Retina (tissue), 1 donor: ENCODE measurements around the gene NUFIP1.
"Not testable (repeated sequence)": the region's sequence is repeated elsewhere in the genome, so short reads cannot be mapped to it uniquely, and the experiment has no call there.

Experiments used
- DNase-seq: peaks from one replicate; pipeline ENCODE4 v3.0.0-alpha.2; 2016

Gene NUFIP1

DNA sequence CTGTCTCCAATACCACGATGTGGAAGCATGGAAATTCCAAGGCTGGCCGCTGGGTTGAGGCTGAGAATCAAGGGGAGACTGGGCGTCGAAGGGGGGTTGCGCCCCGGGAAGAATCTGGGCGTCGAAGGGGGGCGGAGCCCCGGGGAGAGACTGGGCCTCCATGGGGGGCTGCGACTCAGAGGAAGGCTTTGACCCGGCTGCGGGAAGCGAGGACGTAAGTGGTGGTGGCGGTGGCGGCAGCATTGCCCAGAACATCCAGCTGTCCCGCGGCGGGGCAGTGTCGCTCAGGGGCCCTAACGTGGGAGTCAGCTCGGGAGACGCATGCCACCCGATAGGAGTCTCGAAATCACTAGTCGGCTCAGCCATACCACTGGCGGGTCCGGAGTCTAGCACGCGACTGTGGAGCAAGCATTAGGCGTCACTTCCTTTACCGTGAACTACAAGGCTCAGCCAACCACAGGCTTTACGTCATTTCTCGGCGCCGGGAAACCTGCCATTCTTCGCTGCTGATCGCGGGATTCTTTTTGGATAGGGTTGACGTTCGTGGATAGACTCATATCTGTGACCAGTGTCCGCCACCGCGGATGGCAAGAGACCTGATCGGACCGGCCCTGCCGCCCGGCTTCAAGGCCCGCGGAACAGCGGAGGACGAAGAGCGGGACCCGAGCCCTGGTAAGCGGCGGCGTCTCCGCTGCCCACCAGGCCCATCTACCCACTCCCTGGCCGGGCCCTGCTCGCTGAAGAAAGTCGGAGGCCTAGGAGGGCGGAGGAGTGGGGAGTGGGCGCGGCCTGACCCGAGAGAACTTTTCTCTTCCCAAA is at the start of gene NUFIP1, which contains the start of gene GPALPP1:
Gene NUFIP1 (minus strand): TSS at position 401 of the 819 bp plus-strand sequence. CDS start 35 bp downstream, at position 366.
Gene GPALPP1 (plus strand): TSS at position 468 of the 819 bp plus-strand sequence. CDS start 117 bp downstream, at position 585.
- peak; percentile 96 for DNase-seq

DNA sequence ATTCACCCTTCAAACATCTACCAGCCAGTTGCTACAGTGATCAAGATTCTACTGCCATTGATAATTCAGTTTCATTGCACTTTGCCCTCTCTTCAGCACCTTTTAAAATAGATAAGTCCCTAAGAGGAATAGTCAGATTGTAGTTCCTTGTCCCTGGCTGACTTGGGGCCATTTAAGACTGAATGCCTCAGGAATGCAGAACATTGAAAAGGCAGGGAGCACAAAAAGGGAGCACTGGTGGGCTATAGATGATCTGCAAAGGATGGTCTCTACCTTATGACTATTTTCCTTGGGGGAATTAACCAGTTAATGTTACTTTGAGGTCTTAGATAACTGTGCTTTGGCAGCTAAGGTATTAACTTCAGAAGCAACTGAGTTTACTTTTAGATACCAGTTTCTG is 46.9 kb upstream of the NUFIP1 start:
- no peak for DNase-seq

DNA sequence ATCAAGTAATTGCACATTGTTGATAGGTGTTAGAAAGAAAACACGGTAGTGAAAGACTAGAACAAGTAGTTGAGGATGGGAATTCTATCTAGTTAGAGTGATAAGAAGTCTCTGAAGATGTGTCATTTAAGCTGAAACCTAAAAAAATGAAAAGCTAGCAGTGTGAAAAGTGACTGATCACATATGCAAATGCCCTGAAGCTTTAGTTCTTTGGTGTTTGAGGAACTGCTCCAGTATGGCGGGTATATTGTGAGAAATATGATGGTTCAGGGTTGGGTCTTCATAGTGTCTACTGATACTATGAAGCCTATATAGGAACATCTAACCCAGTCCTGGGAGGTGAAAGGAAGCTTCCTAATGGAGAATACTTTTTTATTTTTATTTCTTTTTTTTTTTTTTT is 45.1 kb upstream of the NUFIP1 start:
- no peak for DNase-seq

DNA sequence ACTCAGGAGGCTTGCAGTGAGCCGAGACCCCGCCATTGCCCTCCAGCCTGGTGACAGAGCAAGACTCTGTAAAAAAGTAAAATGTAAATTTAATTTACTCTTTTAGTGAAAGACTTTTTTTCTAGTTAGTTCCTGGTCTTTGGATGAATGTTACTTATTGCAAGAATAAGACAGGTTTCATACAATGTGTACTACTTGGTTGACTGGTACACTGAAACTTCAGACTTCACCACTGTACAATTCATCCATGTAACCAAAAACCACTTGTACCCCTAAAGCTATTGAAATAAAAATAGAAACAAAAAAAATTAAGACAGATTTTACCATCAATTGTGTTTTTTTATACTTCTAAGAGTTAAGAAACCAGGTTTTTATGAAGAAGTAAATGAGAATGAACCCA is 35.6 kb upstream of the NUFIP1 start:
- DNase-seq: no peak

DNA sequence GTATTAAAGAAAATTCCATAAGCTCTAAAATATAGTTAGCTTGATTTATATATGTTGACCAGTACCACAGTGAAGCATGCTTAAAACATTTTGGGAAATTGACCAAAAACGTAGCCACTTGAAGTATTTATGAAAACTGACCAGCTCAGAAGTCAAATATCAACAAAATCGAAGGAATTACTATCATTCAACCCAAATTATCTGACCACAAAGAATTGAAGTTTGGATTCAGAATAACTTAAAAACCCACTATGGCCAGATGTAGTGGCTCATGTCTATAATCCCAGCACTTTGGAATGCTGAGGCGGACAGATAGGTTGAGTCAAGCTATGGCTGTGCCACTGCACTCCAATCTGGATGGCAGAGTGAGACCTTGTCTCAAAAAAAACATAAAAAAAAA is 32.0 kb upstream of the NUFIP1 start:
- no peak for DNase-seq

DNA sequence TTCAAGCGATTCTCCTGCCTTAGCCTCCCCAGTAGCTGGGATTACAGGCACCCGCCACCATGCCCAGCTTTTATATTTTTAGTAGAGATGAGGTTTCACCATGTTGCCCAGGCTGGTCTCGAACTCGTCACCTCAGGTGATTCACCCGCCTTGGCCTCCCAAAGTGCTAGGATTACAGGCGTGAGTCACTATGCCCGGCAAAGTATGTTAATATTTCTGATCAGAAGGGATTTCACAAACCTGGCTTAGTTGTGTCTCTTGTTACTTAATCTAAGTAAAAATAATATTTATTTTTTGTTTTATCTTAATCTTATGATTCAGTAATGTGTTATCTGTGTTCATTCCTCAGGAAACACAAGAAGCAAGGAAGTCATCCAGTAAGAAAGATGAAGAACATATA is 30.7 kb upstream of the NUFIP1 start:
- not testable (repeated sequence) for DNase-seq

DNA sequence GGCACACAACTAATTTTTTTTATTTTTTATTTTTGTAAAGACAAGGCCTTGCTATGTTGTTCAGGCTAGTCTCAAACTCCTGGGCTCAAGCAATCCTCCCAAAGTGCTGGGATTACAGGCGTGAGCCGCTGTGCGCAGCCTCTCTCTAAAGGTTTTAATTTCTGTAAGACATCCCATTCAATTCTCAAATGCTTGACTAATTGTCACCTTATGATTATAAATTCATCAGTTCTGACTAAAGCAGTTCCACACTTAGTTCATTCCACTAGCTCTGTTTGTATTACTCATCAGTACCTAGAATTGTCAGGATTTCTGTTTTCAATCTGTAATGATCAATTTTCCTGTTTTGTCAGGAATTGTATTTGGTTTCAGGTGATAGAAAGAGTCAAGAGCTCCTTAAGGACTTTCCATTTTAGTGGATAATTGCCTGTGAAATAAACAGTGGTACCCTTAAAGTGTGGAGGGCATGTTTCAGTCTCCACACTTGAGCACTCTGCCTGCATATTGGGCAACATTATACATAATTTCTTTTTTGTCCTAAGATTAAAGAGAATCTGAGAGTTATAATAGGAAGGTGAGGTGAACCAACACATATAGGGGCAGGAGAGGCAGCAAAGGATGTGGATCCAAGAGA is 27.6 kb upstream of the NUFIP1 start:
- no peak for DNase-seq

DNA sequence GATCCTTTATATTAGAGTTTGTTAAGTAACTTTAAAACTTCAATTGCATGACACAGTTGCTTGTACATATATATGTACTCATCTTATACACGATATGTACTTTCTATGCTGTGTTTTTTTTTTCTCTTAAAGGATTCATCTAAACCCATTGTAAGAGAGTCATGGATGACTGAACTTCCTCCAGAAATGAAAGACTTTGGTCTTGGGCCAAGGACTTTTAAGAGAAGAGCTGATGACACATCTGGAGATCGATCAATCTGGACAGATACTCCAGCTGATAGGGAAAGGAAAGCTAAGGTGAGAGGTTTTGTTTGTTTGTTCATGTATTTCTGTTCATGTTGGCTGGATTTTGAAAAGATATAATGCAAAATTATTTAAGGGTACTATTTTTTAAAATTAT is 26.0 kb upstream of the NUFIP1 start:
- DNase-seq: no peak

DNA sequence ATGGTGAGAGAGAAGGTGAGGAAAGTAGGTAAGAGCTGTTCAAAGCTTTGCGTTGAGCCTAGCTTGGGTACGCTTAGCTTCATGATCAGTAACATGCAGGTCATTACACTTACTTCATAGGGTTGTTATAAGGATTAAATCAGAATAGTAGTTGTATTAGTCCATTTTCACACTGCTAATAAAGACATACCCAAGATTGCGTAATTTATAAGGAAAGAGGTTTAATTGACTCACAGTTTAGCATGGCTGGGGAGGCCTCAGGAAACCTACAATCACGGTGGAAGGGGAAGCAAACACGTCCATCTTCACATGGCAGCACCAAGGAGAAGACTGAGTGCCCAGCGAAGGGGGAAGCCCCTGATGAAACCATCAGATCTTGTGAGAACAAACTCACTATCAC is 21.9 kb upstream of the NUFIP1 start:
- DNase-seq: no peak

DNA sequence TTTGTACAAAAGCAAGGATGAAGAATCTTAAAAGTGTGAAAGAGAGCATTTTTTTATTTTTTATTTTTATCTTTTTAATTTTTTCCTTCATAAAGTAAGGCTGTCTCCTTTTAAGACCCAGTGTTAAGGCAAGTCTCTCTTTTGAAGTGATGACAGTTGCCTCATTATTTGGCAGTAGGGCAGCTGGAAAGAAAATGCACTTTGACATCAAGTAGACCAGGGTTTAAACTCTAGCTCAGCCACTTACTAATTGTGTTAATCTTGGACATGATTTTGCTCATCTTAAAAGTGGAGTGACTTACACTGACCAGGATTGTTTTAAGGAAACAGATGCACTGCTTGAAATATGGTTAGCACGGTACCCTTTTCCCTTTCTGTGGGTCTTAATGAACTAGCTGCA is 18.6 kb upstream of the NUFIP1 start:
- DNase-seq: no peak

DNA sequence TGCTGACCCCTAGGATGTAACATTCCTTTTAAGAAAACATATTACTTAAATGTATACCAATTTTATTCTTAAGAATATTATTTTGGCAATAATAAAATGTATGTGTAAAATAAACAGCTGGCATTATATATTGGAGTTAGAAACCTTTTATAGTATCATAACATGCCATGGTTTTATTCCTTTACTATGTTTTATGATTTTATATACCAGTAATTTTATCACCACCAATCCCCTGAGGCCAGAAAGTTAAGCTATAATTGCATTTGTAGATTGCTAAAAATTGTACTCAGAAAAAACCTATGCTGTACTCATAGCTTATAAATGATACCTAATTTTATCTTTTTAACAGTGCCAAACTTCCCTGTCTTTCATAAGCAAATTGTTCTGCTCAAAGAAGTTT is 18.0 kb upstream of the NUFIP1 start:
- DNase-seq: no peak

DNA sequence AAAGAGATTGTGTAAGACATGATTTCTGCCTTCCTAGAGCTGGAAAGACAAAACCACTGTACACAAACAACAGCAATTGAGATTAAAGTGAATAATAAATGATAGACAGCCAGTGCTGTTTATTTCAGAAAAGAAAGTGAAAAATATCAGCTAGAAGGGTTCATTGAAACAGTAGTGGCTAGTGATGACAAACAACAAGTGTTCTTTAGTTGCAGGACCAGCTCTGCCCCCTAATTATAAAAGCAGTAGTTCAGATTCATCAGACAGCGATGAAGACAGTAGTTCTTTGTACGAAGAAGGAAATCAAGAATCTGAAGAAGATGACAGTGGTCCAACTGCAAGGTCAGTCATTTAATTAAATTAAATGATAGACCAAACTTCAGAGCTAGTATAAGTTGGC is 14.8 kb upstream of the NUFIP1 start:
- no peak for DNase-seq

DNA sequence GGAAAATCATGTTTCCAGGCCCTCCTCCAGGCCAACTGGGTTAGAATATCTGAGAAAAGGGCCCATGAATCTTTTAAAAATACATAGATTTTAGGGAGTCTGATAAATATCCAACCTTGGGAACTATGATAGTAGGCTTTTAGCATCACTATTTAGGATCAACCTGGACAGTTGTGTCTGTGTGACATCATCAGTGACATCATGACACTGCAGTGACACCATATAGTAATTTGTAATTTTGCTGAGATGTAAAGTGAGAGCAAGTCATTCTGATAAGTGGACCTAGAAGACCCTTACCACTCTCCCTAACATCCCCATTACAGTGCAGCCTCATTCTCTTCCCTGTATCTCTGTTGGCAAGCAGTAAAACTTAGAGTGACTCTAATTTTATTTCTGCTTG is 14.1 kb upstream of the NUFIP1 start:
- DNase-seq: no peak

DNA sequence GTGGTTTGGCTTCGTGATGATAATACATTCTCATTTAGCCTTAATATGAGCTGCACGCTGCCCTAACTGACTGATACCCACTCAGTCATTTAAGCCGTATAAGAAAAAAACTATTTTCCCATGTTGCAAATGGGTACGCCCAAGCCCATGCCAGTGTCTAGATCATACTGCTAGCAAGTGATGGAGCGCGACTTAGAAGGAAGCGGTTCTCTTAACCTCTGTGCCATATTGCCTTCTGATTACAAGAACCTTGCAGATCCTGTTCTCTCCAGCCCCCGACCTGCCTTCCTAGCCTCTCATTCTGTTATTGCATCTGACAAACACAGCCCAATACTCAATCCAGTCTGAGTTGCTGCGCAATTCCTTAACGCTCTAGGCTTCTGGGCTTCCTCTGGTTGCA is 670 bp upstream of the NUFIP1 start:
- DNase-seq: no peak

DNA sequence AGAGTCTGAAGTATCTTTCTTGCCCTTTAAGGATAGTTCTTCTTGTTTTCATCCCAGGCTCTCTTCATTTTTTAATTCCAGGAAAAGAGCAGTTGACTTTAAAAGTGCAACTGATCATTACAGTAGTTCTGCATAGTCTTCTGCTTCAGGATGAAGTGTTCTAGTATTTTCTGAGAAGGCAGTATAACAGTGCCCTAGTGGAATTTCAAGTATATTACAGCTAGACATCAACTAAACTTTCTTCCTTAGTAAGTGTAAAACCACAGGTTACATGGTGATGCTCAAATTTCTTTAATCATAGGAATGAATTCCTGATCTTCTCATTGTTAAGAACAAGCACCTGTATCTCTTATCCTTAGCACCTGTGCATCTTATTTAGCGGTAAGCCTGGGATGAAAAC is 10.9 kb downstream of the NUFIP1 start:
- DNase-seq: no peak

DNA sequence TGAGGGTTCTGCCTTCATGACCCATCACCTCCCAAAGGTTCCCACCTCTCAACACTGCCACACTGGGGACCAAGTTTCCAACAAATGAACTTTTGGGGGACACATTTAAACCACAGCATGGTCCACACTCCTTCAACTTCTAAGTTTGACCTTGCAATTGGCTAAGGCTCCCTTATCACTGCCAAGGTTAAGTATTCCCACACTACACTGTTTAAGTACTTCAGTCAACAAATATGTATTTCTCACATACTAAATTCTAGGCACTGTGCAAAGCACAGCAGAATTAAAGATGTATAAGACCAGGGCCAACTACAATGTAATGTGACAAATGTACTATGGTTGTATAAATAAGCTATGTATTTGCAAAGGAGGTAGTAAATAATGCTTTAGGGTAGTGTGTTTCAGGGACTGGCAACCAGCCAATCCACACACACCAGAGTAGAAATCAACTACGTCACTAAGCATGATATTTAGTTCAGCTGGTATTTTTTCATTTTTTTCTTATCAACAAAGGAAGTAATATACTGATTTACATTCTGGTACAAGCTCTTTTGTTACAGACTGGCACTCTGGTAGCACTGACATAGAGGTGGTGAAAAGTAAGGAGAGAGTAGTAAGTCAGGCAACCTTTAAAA is 12.2 kb downstream of the NUFIP1 start:
- DNase-seq: no peak

DNA sequence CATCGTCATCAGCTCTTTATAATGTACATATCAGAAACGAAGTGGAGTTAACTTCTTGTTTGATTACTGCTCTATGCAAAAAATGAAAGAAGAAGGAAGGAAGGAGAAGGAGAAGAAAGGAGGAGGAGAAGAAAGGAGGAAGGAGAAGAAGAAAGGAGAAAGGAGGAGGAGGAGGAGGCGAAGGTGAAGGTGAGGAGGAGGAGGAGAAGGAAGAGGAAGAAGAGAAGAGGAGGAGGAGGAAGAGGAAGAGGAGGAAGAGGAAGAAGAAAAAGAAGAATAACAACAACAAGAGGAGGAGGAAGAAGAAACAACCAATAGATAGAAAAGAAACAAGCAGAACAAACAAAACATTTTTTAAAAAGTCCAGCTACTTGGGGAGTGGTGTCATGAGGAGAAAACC is 13.1 kb downstream of the NUFIP1 start:
- no peak for DNase-seq

DNA sequence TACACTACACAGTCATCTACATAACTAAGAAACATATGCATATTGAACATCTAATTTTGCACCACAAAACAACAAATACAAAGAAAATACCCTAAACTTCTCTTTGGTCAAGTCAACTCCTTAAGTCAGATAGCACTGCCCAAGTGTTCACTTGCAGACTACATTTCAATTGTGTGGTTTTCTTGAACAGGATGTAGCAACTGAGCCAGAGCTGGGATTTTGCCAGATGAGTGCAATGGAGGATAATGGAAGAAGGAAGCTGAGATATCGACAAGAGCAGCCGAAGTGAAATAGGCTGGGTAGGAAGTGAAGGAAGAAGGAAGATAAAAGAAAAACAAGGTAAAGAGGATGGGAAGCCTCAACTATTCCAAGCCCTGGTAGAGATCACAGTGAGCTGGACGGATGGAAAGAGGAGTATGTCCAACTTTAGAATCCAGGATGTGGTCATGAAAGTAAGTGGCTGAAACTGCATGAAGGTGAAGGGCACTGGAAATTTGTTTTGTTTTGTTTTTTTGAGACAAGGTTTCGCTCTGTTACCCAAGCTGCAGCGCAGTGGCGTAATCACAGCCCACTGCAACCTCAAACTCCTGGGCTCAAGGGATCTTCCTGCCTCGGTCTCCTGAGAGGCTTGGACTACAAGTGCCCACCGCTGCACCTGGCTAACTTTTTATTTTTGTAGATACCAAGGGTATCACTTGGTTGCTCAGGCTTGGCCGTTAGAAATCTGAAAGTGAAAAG is 15.0 kb downstream of the NUFIP1 start:
- DNase-seq: no peak

DNA sequence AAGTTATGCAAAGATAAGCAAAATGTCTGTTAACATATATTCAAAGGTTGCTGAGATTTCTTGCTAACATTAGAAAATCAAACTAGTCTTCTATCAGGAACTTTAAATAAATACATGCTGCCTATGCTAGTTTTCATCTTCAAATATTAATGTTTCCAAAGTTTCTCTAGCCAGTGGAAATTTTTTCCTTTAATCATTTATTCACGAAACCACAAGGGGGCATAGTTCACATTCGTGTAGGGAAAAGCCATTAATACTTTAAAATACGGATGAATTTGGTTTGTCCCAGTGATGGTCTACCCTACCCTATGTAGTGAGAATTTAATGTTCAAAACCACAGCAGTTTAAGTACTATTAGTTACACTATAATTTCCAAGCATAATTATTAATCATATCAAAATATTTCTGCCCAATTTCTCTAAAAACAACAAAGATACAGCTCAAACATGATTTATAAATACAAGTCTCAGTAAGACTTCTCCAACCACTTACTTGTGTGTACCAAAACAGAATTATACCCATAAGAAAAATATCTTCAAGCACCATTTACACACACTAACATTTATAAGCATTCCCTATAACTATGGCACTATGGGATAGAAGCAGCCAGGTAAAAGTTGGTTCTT is 16.2 kb downstream of the NUFIP1 start:
- no peak for DNase-seq

DNA sequence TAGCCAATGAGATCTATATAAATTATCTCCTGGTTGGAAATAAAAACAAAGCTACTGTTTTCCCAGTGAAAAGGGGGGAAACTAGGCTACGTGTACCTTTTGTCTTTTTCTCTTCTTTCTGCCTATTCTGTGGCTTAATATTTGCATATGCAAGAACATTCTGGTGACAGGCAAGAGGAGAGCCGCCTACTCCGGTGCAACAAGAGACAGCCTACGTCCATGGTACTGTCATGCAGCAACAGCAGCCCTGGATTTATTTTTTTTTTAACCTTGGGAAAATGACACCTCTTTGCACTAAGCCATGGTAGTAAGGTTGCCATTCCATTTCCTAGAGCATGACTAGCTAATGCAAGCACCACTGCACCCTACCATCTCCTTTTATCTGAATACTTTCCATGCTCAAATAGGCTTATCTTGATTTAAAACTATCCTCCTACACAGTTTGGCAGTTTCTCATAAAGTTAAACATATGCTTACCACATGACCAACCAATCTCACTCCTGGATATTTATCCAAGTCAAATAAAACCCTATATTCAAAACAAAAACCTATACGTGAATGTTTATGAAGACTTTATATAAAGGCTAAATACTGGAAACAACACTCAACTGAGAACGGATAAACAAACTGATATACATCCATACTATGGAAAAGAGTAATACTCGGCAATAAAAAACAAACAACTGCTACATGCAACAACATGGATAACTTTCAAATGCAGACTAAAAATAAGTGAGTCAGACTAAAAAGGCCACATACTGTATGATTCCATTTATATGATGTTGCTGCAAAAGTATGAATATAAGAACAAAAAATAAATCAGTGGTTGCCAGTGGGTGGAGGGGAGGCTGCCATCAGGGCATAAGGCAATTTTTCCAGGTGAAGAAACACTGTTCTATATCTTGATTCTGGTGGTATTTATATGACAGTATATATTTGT is 17.3 kb downstream of the NUFIP1 start:
- no peak for DNase-seq
